Activated B cell treated with CpG ODN at 0.5 μM for 24 hours (primary cell): Measurements from ENCODE around the gene LARGE1. TPM values are rescaled to one million over a fixed set of nuclear protein-coding genes. Genes with fewer than 3 reads are reported as not detected.

Experiments
- ATAC-seq: fragments of 200-7000 bp; cut with Tn5 transposase; one replicate; pipeline ENCODE4 v1.10.0; 2021; ENCODE audit warnings: low read depth, mild to moderate bottlenecking, moderate library complexity
- CTCF ChIA-PET: fragments of 350-600 bp; sonication (Branson Sonifier 250); formaldehyde crosslinking; loops from one replicate; lab custom pipeline; 2021; ENCODE audit warnings: antibody characterized with exemption; lab: Charles Lee
- POLR2A ChIA-PET: fragments of 350-600 bp; sonication (Branson Sonifier 250); formaldehyde crosslinking; loops from one replicate; lab custom pipeline; 2021; ENCODE audit warnings: antibody characterized with exemption; lab: Charles Lee
- DNase-seq: peaks from one replicate; pipeline ENCODE4 v3.0.0; 2022
- H3K27ac Mint-ChIP-seq: one replicate; pipeline ENCODE4 v1.8.0; 2020; ENCODE audit warnings: mixed read lengths
- H3K27me3 Mint-ChIP-seq: one replicate; pipeline ENCODE4 v1.8.0; 2021; ENCODE audit warnings: mixed read lengths
- H3K36me3 Mint-ChIP-seq: one replicate; pipeline ENCODE4 v1.8.0; 2021; ENCODE audit warnings: low read depth, mixed read lengths
- H3K4me1 Mint-ChIP-seq: one replicate; pipeline ENCODE4 v1.8.0; 2021; ENCODE audit warnings: mixed read lengths
- H3K4me3 Mint-ChIP-seq: one replicate; pipeline ENCODE4 v1.8.0; 2020; ENCODE audit warnings: mild to moderate bottlenecking, mixed read lengths
- H3K9me3 Mint-ChIP-seq: one replicate; pipeline ENCODE4 v1.8.0; 2020; ENCODE audit warnings: mixed read lengths
- CTCF ChIP-seq: fragments of 200-600 bp; IDR thresholded peaks from one replicate; pipeline ENCODE4 v1.8.0; 2022; ENCODE audit warnings: antibody characterized with exemption, mild to moderate bottlenecking
- intact Hi-C: fragments of 100-400 bp; cut with micrococcal nuclease; formaldehyde crosslinking; loops from one replicate; pipeline ENCODE4 v1.15.1; 2024
- total RNA-seq: library from RNA; stranded (reverse); gene quantifications from 2 replicates; pipeline ENCODE4 v1.2.3, GENCODE V29; 2022

LARGE1 gene
- total RNA-seq, 1 donor from 2014 or later = 22.2 TPM

GRCh38 chr22:33538277-33538885 is 381.9 kb downstream of the LARGE1 start:
- Mint-ChIP-seq H3K4me1 (peaks cover 13% of the 10 kb centered on the region), H3K4me3 (no peak overlapping the region)
- ATAC-seq = no peak

GRCh38 chr22:33537059-33537458 is 383.2 kb downstream of the LARGE1 start:
- ATAC-seq = no peak
- Mint-ChIP-seq H3K27ac (no peak overlapping the region), H3K9me3 (no peaks in the 10 kb centered on the region), H3K4me3 (no peak overlapping the region), H3K27me3 (no peaks in the 10 kb centered on the region), H3K36me3 (no peaks in the 10 kb centered on the region), H3K4me1 (peaks cover 13% of the 10 kb centered on the region)
- TF ChIP-seq CTCF = no peak
- DNase-seq = no peak
- ChIA-PET POLR2A (no interaction called here), CTCF (no interaction called here)
- intact Hi-C loops = no loop called here

More at GRCh38 chr22:33538277-33538885, 381.9 kb downstream of the LARGE1 start:
- Mint-ChIP-seq H3K27me3 (no peaks in the 10 kb centered on the region), H3K9me3 (no peaks in the 10 kb centered on the region), H3K27ac (no peak overlapping the region), H3K36me3 (no peaks in the 10 kb centered on the region)
- ChIA-PET CTCF (interaction anchor here (1.0 to 1.2 kb wide), 2 partner anchors 9 to 19 kb away, joined by 3 read pairs; no protein-coding TSS in a partner anchor), POLR2A (no interaction called here)
- no peak for DNase-seq
- intact Hi-C loops = no loop called here
- no peak for TF ChIP-seq CTCF

- TF ChIP-seq CTCF = no peak
- Mint-ChIP-seq H3K4me1 (peaks cover 13% of the 10 kb centered on the region), H3K4me3 (no peak overlapping the region), H3K36me3 (no peaks in the 10 kb centered on the region), H3K9me3 (no peaks in the 10 kb centered on the region), H3K27me3 (no peaks in the 10 kb centered on the region), H3K27ac (no peak overlapping the region)
- DNase-seq = no peak
- CTCF ChIA-PET = no interaction called here
- no peak for ATAC-seq
- POLR2A ChIA-PET = no interaction called here
- intact Hi-C loops = no loop called here
These were observed 384.1 kb downstream of the LARGE1 start for GRCh38 chr22:33535937-33536875.

GRCh38 chr22:33529424-33530113 is 390.7 kb downstream of the LARGE1 start:
- peaks cover 2% of the 10 kb centered on the region for H3K36me3 Mint-ChIP-seq
- peaks cover 3% of the 10 kb centered on the region for H3K9me3 Mint-ChIP-seq
- no peak overlapping the region for H3K4me3 Mint-ChIP-seq
- no peak for DNase-seq
- TF ChIP-seq CTCF = no peak
- no peaks in the 10 kb centered on the region for H3K27me3 Mint-ChIP-seq
- ChIA-PET POLR2A (no interaction called here), CTCF (interaction anchor here (1.3 to 2.4 kb wide), 2 partner anchors 9 to 10 kb away, joined by 3 to 8 read pairs; no protein-coding TSS in a partner anchor)
- intact Hi-C loops = no loop called here
- peaks cover 16% of the 10 kb centered on the region for H3K4me1 Mint-ChIP-seq
- H3K27ac Mint-ChIP-seq = no peak overlapping the region
- no peak for ATAC-seq
